GM12878 (cell line): ENCODE results near the gene MAP7. TPM values are rescaled to one million over a fixed set of nuclear protein-coding genes. Genes with fewer than 3 reads are reported as not detected.

Source experiments
- ATAC-seq: fragments of 200-7000 bp; cut with Tn5 transposase; 3 replicates; pipeline ENCODE4 v1.9.1; 2020; ENCODE audit warnings: mild to moderate bottlenecking, moderate library complexity
- BruUV-seq: library from RNA; stranded (reverse); fragments of 400-500 nt; replicated peaks from 2 replicates; lab custom pipeline; 2021; lab: Mats Ljungman, UMichigan
- CTCF ChIA-PET: fragments of 300-600 bp; sonication (Branson Sonifier 250); formaldehyde crosslinking; extraction: SDS; loops from one replicate; lab custom pipeline; 2021; ENCODE audit warnings: inconsistent platforms; lab: Yijun Ruan, JAX
- POLR2A ChIA-PET: fragments of 350-600 bp; formaldehyde crosslinking; extraction: SDS; loops from one replicate; lab custom pipeline; 2021; ENCODE audit warnings: inconsistent platforms; lab: Charles Lee
- RAD21 ChIA-PET: fragments of 300-600 bp; sonication (Branson Sonifier 250); formaldehyde crosslinking; loops from one replicate; lab custom pipeline; 2023; ENCODE audit warnings: antibody characterized with exemption; ENCODE audit not compliant: unreplicated experiment; lab: Charles Lee
- SMC1A ChIA-PET: fragments of 300-600 bp; sonication (Branson Sonifier 250); formaldehyde crosslinking; loops from one replicate; lab custom pipeline; 2023; ENCODE audit not compliant: unreplicated experiment, uncharacterized antibody; lab: Charles Lee
- DNase-seq: peaks from one replicate; pipeline ENCODE4 v3.0.0-alpha.2; 2011; ENCODE audit warnings: low read depth, low spot score
- FAIRE-seq: peaks from 3 replicates; lab custom pipeline; 2011; peaks lifted over from hg19 to GRCh38; lab: Jason Lieb, UNC
- H2AFZ ChIP-seq: 2 replicates; pipeline ENCODE4 v1.6.0; 2011; ENCODE audit warnings: low read depth, low read length, control low read depth; ENCODE audit not compliant: control insufficient read depth
- H3K27ac ChIP-seq: 2 replicates; pipeline ENCODE4 v1.5.1; 2011; ENCODE audit warnings: control low read depth; ENCODE audit not compliant: control insufficient read depth, insufficient read depth
- H3K27me3 ChIP-seq, 2 experiments: replicated peaks in 1 of 2; 2 replicates each; pipeline versions ENCODE4 v1.6.0 to v1.6.1; 2011; ENCODE audit warnings: low read length in 1 of 2; ENCODE audit not compliant: control insufficient read depth in 2 of 2, insufficient read depth in 2 of 2
- H3K36me3 ChIP-seq, 2 experiments: 2 replicates each; pipeline ENCODE4 v1.5.1; 2011; ENCODE audit warnings: low read length in 1 of 2; ENCODE audit not compliant: control insufficient read depth in 2 of 2, insufficient read depth in 2 of 2
- H3K4me1 ChIP-seq: 2 replicates; pipeline ENCODE4 v1.6.1; 2011; ENCODE audit warnings: mild to moderate bottlenecking, low read length, moderate library complexity, mixed read lengths; ENCODE audit not compliant: control insufficient read depth, insufficient read depth
- H3K4me2 ChIP-seq: 2 replicates; pipeline ENCODE4 v1.6.0; 2011; ENCODE audit warnings: control low read depth; ENCODE audit not compliant: control insufficient read depth, insufficient read depth
- H3K4me3 ChIP-seq: fragments of 200-600 bp; sonication (generic); 2 replicates; pipeline ENCODE4 v1.5.1; 2016
- H3K79me2 ChIP-seq: 2 replicates; pipeline ENCODE4 v1.6.0; 2011; ENCODE audit warnings: low read length; ENCODE audit not compliant: control insufficient read depth, insufficient read depth
- H3K9ac ChIP-seq: 2 replicates; pipeline ENCODE4 v1.8.0; 2011; ENCODE audit warnings: low read length, control low read depth, mixed read lengths; ENCODE audit not compliant: control insufficient read depth, insufficient read depth
- H3K9me3 ChIP-seq: replicated peaks from 3 replicates; pipeline ENCODE4 v1.5.1; 2011; ENCODE audit warnings: mild to moderate bottlenecking, low read length; ENCODE audit not compliant: control insufficient read depth, insufficient read depth
- H4K20me1 ChIP-seq: 2 replicates; pipeline ENCODE4 v1.6.0; 2011; ENCODE audit not compliant: control insufficient read depth, insufficient read depth
- IRF4 ChIP-seq: IDR thresholded peaks from 2 replicates; pipeline ENCODE4 v1.6.1; 2011; ENCODE audit warnings: low read depth, low read length
- MTA3 ChIP-seq: IDR thresholded peaks from 2 replicates; pipeline ENCODE4 v1.6.1; 2012; ENCODE audit warnings: low read length, inconsistent platforms, borderline replicate concordance
- POU2F2 ChIP-seq: IDR thresholded peaks from 3 replicates; pipeline ENCODE4 v1.6.1; 2011; ENCODE audit warnings: low read depth, mild to moderate bottlenecking, low read length, borderline replicate concordance
- RFX5 ChIP-seq: IDR thresholded peaks from 2 replicates; pipeline ENCODE4 v1.6.1; 2011; ENCODE audit warnings: low read depth, low read length, improper control_type of control experiment
- SMAD5 ChIP-seq: IDR thresholded peaks from 2 replicates; pipeline ENCODE4 v1.6.1; 2016; ENCODE audit warnings: antibody characterized with exemption, low read depth
- WGBS: methylation state at CpG from one replicate; pipeline ENCODE4 v1.1.6; 2016; ENCODE audit warnings: low lambda C conversion rate; ENCODE audit not compliant: insufficient replicate concordance, insufficient coverage; ENCODE audit errors: missing lambda C conversion rate; 5-methylcytosine and 5-hydroxymethylcytosine counted together
- in situ Hi-C: fragments of 300-500 bp; cut with MboI; formaldehyde crosslinking; loops from 9 replicates; pipeline ENCODE4 v1.14.3; 2018; ENCODE audit warnings: mixed read lengths
- intact Hi-C: fragments of 100-400 bp; cut with micrococcal nuclease; formaldehyde crosslinking; loops from one replicate; pipeline ENCODE4 v1.14.2; 2022; ENCODE audit not compliant: unreplicated experiment
- polyA plus RNA-seq, 11 experiments: library from polyadenylated mRNA; depleted of rRNA in 4 of 11; unstranded in 6 of 11; stranded (reverse) in 5 of 11; fragments of >200 nt; fragmentation: Nextera tagmentation in 4 of 11; fragmentation: Illumina TruSeq in 1 of 11; extraction: Ambion mirVana in 4 of 11; extraction: Trizol in 1 of 11; gene quantifications; 1 replicate in 1 of 11; 2 replicates in 10 of 11; pipeline versions ENCODE4 v1.2.1 to v1.2.3, GENCODE V29; 2011 to 2016; ENCODE audit warnings: inconsistent platforms in 2 of 11, missing spikeins in 2 of 11, low read depth in 1 of 11
- total RNA-seq, 4 experiments: library from RNA; depleted of rRNA in 3 of 4; stranded (reverse); fragments of >200 nt in 3 of 4; fragmentation: Illumina TruSeq in 1 of 4; extraction: Trizol in 1 of 4; gene quantifications; 2 replicates each; pipeline versions ENCODE4 v1.2.1 to v1.2.3, GENCODE V29; 2013 to 2021
- TF ChIP-seq, protein P1 (sequence below): fragments of 450-650 bp; IDR thresholded peaks from 2 replicates; pipeline ENCODE4 v1.6.1; 2017; ENCODE audit warnings: borderline replicate concordance
- TF ChIP-seq, protein P2 (sequence below): fragments of 450-650 bp; IDR thresholded peaks from 2 replicates; pipeline ENCODE4 v1.6.1; 2014; ENCODE audit warnings: mild to moderate bottlenecking

The MAP7 gene
- total and polyA plus RNA-seq, 10 of the 15 experiments (the other 5 are each of a cell fraction or from before 2014, with no cell fraction given) = 0.04 to 0.17 (median 0.08) TPM; not detected in 2

DNA sequence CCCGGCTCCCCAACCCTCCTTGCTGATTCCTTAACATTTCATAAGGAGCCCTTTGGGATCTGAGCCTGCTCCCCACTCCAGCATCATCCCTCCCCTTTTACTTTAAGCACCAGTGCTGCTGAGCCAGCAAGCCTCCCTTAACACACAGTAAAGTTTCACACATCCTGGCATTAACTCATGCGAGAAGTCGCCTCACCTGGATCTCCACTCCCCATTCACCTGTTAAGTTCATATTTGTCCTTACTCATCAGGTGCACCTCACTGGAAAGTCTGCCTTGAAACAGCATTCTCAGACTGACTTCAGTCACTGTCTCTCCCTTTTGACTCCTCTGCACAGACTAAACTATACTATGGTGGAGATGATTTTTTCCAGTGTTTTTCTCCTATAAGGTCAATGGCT is 47.8 kb upstream of the MAP7 start:
- POLR2A ChIA-PET = no interaction called here
- Histone ChIP-seq H3K9ac (no peak overlapping the region), H3K27me3 (no peaks in the 10 kb centered on the region), H3K9me3 (no peaks in the 10 kb centered on the region), H3K4me2 (no peak overlapping the region), H3K4me1 (peaks cover 13% of the 10 kb centered on the region; the same call in 1 of the 2 replicates), H3K79me2 (no peaks in the 10 kb centered on the region), H4K20me1 (no peaks in the 10 kb centered on the region), H3K4me3 (no peak overlapping the region), H2AFZ (no peak overlapping the region), H3K36me3 (peaks cover 6 to 38% of the 10 kb centered on the region in 2 experiments), H3K27ac (no peak overlapping the region)
- intact Hi-C loops = no loop called here
- TF ChIP-seq, protein P1, sequence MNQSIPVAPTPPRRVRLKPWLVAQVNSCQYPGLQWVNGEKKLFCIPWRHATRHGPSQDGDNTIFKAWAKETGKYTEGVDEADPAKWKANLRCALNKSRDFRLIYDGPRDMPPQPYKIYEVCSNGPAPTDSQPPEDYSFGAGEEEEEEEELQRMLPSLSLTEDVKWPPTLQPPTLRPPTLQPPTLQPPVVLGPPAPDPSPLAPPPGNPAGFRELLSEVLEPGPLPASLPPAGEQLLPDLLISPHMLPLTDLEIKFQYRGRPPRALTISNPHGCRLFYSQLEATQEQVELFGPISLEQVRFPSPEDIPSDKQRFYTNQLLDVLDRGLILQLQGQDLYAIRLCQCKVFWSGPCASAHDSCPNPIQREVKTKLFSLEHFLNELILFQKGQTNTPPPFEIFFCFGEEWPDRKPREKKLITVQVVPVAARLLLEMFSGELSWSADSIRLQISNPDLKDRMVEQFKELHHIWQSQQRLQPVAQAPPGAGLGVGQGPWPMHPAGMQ = no peak
- no peak for TF ChIP-seq RFX5
- no peak for TF ChIP-seq POU2F2
- no peak for TF ChIP-seq SMAD5
- no peak for TF ChIP-seq MTA3
- TF ChIP-seq, protein P2, sequence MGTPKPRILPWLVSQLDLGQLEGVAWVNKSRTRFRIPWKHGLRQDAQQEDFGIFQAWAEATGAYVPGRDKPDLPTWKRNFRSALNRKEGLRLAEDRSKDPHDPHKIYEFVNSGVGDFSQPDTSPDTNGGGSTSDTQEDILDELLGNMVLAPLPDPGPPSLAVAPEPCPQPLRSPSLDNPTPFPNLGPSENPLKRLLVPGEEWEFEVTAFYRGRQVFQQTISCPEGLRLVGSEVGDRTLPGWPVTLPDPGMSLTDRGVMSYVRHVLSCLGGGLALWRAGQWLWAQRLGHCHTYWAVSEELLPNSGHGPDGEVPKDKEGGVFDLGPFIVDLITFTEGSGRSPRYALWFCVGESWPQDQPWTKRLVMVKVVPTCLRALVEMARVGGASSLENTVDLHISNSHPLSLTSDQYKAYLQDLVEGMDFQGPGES = no peak
- no peak for TF ChIP-seq IRF4
- 100% methylated on average over 3 of the region's 3 CpGs for WGBS
- CTCF ChIA-PET = interaction anchor here (0.7 to 1.7 kb wide), 2 partner anchors 14 to 46 kb away, joined by 3 to 5 read pairs; no protein-coding TSS in a partner anchor
- FAIRE-seq (no peak), ATAC-seq (no peak), DNase-seq (no peak)
- BruUV-seq = no TSS peak
- in situ Hi-C loops = no loop called here
- SMC1A ChIA-PET = no interaction called here
- RAD21 ChIA-PET = interaction anchor here (1.6 kb wide), 1 partner anchor 9 kb away, joined by 3 read pairs; no protein-coding TSS in a partner anchor
